Measurements from ENCODE around the gene MAML2. TPM values are rescaled to one million over a fixed set of nuclear protein-coding genes. Genes with fewer than 3 reads are reported as not detected.

Gene MAML2
- total RNA-seq, 2 experiments from 2014 or later, result 14.1 to 14.3 TPM

DNA sequence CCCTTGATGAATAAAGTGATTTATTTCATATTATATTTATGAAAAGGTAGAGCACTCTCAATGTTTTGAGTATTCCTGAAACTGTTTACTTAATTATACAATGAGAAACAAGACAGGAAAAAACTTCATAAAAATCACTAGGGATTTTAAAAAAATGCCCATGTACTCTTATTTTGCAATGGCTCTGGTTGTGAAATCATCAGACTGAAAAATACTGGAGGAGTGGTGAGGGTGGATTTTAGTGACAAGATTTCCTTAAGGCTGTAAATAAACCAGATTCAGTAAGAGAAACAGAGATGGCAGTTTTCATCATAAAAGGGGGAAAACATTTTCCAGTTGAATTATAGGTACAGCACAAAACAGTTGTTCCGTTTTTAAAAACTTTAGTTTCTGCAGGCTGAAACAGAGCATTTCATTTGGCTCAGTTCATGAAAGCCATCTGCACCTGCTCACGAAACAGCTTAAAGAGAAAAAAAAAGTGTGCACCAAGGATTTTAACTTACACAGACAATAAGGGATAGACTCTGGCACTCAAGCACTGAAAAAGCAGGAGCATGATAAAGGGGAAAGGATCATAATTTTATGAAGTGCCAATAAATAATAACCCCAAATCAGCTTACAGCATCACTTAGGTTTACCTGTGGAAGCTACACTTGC lies 100.7 kb downstream of the MAML2 start:
- H3K27ac Mint-ChIP-seq, result peak overlapping the region; percentile 79
- DNase-seq, result no peak
- peaks cover 45% of the 10 kb centered on the region for H3K4me1 Mint-ChIP-seq
- H3K27me3 Mint-ChIP-seq, result no peaks in the 10 kb centered on the region
- peak overlapping the region; percentile 81 for H3K4me3 Mint-ChIP-seq
- no peaks in the 10 kb centered on the region for H3K9me3 Mint-ChIP-seq
- H3K36me3 Mint-ChIP-seq, result peaks cover 2% of the 10 kb centered on the region

DNA sequence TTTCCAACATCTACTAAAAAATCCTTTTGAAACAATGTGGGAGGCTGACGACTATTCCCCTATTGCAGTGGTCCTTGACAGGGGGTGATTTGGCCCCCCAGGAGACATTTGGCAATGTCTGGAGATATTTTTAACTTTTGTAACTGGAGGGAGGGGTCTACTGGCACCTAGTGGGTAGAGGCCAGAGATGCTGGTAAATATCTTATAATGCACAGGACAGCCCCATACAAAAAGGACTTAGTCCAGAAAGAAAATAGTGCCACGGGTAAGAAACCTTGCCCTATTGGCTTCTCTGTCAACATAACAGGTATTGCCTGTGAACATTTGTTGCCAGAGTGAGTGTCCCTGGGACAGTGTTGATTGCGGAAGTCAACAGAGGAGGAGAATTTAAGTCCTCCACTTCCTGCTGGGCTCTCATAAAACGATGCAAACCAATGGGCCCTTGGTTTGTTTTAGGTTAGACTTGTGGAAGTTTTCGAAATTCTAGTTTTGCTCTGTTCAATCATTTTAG lies 101.6 kb downstream of the MAML2 start:
- peak overlapping the region; percentile 79 for H3K27ac Mint-ChIP-seq
- peaks cover 2% of the 10 kb centered on the region for H3K36me3 Mint-ChIP-seq
- H3K4me3 Mint-ChIP-seq, result no peak overlapping the region
- no peak for DNase-seq
- H3K27me3 Mint-ChIP-seq, result no peaks in the 10 kb centered on the region
- H3K9me3 Mint-ChIP-seq, result no peaks in the 10 kb centered on the region
- H3K4me1 Mint-ChIP-seq, result peaks cover 36% of the 10 kb centered on the region

DNA sequence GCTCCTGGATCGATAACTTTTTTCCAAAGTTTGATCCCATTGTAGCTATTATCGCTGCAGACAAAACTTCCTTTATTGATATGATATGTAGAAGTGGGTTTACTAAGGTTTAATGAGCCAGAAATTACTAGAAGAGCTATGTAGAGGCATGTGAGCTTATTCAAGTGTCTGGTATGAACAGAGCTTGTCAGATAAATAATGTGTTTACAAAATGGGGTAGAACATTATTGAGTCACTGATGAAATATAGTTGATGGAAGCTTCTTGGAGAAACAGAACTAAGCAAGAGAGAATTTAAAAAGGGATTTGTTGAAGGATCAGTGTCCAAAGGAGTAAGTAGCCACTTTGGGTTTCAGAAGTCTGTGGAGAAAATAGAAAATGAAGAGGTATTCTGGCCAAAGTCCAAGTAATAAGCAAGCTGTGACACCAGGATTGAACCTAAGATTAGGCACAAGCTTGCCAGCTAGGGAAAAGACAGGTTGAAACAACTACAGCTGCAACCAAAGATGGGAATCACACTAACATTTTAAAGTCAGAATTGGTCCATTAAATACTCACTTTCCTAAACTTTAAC lies 104.3 kb downstream of the MAML2 start:
- Mint-ChIP-seq H3K4me3 (no peak overlapping the region), H3K4me1 (peaks cover 44% of the 10 kb centered on the region), H3K36me3 (peaks cover 7% of the 10 kb centered on the region), H3K27ac (no peak overlapping the region), H3K9me3 (peaks cover 1% of the 10 kb centered on the region), H3K27me3 (no peaks in the 10 kb centered on the region)
- no peak for DNase-seq

DNA sequence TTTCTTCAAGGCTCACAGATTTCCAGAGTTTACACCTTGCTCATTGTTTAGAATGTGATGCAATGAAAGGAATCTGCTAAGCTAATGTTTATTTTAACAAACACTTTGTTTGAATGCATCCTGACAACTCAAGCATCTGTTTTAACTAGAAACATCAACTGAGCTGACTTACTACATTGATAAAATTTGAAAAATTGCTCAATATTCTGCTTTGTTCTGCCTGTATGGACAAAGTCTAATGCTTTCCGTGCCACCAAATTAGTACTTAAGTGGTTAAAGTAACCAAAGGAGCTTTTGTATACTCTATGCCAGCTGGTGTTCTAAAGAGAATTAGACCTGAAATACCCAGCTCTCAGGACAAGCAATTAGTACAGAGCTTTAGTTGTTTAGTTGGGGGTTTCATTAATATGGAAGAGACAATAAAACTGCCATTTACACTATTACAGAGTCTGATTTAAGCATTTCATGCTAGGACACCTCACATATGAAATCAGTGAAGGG lies 105.2 kb downstream of the MAML2 start:
- Mint-ChIP-seq H3K27ac (no peak overlapping the region), H3K36me3 (peaks cover 10% of the 10 kb centered on the region), H3K4me3 (no peak overlapping the region), H3K27me3 (no peaks in the 10 kb centered on the region), H3K9me3 (peaks cover 1% of the 10 kb centered on the region), H3K4me1 (peaks cover 44% of the 10 kb centered on the region)
- no peak for DNase-seq

DNA sequence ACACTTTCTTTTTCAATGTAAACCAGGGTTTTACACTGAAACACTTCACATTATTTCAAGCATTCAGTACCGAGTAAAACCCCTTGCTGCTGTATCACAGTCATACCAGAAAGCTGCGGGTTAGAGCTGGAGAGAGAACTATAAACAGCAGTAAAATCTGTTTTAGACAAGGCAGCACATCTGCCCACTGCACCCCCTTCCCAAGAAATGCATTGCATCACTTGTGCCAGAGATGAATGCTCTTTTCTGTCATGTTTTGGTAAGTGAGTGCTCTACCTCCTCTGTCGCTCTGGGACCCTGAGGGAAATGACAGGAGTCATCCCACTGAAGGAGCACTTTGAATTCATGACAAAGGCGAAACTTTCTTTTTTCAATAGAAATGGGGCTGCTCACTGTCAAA lies 107.2 kb downstream of the MAML2 start:
- Mint-ChIP-seq H3K4me1 (peaks cover 43% of the 10 kb centered on the region), H3K27me3 (no peaks in the 10 kb centered on the region), H3K36me3 (peaks cover 20% of the 10 kb centered on the region), H3K9me3 (peaks cover 1% of the 10 kb centered on the region), H3K27ac (peak overlapping the region; percentile 84), H3K4me3 (peak overlapping the region; percentile 48)
- DNase-seq, result peak; percentile 42

DNA sequence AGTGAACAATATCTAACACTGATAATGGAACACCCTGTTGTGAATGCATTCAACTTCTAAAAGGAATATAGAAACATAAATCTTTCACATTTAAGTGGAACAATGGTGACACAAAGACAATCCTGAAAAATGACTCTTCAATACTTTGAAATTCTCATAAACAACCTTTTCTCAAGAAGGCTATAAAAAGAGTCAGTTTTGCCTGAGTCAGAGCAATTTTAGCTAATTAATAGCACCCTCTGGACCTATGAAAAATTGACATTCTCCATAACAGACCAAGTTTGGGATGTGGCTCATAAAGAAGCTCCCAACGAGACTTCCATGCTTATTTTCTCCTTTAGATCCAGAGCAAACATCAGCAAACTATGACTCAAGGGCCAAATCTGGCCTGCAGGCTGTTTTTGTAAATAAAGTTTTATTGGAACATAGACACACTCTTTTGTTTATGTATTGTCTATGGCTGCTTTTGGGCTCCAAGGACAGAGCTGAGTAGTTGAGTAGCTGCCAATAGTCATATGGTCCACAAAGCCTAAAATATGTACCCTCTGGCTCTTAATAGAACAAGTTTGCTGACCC lies 108.0 kb downstream of the MAML2 start:
- Mint-ChIP-seq H3K9me3 (peaks cover 1% of the 10 kb centered on the region), H3K36me3 (peaks cover 23% of the 10 kb centered on the region), H3K27ac (peak overlapping the region; percentile 84), H3K27me3 (no peaks in the 10 kb centered on the region), H3K4me1 (peaks cover 50% of the 10 kb centered on the region), H3K4me3 (no peak overlapping the region)
- no peak for DNase-seq

DNA sequence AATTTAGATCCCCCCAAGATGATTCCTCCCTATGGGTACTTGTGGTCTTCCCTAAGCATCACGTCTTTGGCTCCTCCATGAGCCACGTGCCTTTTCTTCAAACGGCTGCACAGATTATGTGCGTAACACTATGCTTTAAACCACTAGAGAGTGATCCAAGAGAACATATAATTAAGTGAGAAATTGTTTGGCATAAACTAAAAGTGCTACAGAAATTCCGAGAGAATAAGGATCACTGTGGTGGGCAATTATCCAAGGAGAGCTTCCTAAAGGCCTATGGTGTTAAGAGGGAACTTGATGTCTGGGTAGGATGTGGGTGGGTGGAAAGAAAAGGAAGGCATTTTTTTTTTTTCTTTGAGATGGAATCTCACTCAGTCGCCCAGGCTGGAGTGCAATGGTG lies 110.9 kb downstream of the MAML2 start:
- DNase-seq, result no peak
- Mint-ChIP-seq H3K27ac (no peak overlapping the region), H3K4me1 (peaks cover 71% of the 10 kb centered on the region), H3K4me3 (no peak overlapping the region), H3K36me3 (peaks cover 33% of the 10 kb centered on the region), H3K27me3 (no peaks in the 10 kb centered on the region), H3K9me3 (peaks cover 1% of the 10 kb centered on the region)

DNA sequence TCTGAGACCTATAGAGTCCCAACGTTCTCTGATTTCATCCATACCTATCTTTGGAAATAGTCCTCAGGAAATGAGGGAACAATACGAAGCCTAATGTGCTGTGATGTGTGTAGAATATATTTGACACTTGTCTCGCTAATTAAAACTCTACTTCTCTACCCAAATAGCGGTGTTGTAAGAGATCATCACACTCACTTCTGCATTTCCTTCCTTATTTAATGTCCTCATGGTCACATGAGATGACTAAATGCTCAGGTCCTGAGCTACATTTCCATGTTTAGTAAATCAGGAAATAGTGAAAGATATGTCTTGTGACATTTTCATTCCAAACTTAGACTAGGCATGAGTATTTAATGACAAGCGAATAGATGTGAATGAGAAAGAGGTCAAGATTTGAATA lies 112.3 kb downstream of the MAML2 start:
- peaks cover 72% of the 10 kb centered on the region for H3K4me1 Mint-ChIP-seq

DNA sequence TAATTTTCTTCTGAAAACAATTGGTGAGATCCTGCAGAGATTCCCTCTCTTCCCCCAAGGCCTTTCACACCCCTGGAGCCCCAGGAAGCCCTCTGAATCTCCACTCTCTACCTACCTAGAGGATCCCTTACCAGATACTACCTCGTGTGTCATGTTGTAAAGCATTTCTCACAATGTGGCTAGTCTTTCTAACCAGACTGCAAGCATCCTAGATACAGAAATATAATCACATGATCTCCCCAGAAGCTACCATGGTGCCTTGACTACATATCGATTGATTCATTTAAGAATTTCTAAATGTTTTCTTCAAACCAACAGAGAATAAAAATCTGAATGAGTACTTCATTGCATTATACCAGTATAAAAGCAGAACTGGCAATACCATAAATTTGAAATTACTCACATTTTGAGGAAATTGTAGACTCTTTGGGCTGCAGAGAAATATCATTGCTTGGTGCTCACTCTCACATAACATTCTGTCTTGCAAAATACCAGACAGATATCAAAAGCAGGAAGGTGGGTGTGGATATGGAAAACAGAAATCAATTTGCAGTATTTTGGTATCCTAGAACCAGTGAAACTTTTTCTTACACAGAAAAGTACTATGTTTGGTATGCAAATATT lies 113.5 kb downstream of the MAML2 start:
- DNase-seq, result no peak
- peaks cover 2% of the 10 kb centered on the region for H3K9me3 Mint-ChIP-seq
- H3K4me1 Mint-ChIP-seq, result peaks cover 66% of the 10 kb centered on the region
- H3K27ac Mint-ChIP-seq, result peak overlapping the region; percentile 80
- no peaks in the 10 kb centered on the region for H3K27me3 Mint-ChIP-seq
- H3K4me3 Mint-ChIP-seq, result peak overlapping the region; percentile 44
- H3K36me3 Mint-ChIP-seq, result peaks cover 40% of the 10 kb centered on the region

More for the DNA sequence above, 112.3 kb downstream of the MAML2 start:
- H3K27ac Mint-ChIP-seq, result no peak overlapping the region
- DNase-seq, result no peak
- H3K4me3 Mint-ChIP-seq, result no peak overlapping the region
- H3K27me3 Mint-ChIP-seq, result no peaks in the 10 kb centered on the region
- H3K36me3 Mint-ChIP-seq, result peaks cover 33% of the 10 kb centered on the region
- H3K9me3 Mint-ChIP-seq, result peaks cover 1% of the 10 kb centered on the region

DNA sequence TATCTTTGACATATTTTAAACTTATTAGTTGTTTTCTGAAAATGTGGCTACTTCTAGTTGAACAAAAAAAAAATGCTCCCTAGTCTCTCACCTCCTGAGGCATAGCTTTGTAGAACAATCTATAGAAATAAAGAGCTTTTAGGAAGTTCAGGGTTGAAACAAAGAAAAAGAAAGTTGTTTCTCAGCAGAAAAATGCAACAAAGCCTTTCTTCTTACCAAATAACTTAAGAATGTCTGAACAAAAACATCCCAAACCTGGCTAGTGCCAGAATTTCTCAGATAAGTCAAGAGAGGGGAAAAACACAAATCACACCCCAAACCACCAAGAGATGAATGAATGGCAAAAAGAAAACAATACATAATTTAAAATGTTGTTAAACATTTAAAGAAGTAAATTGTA lies 114.1 kb downstream of the MAML2 start:
- no peak for DNase-seq
- Mint-ChIP-seq H3K9me3 (peaks cover 1% of the 10 kb centered on the region), H3K36me3 (peaks cover 40% of the 10 kb centered on the region), H3K27ac (peak overlapping the region; percentile 79), H3K27me3 (no peaks in the 10 kb centered on the region), H3K4me3 (no peak overlapping the region), H3K4me1 (peaks cover 66% of the 10 kb centered on the region)

DNA sequence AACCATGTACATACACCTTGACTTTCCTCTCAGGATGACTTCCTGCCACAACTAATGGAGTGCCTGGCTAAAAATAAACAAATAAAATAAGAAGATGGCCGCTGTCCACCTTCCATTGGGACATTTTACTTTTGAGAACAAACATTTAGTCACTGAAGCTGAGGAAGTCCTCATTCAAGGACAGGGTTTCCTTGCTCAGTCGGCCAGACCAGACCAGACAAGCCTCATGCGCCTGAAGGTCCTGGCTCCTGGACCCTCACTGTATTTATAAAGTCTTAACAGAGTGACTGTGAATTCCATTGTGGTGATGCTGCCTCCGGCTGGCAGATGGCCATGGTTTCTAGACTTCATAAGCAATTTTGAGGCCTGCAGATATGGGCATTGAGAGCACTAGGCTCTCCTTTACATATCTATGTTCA lies 114.5 kb downstream of the MAML2 start:
- Mint-ChIP-seq H3K27me3 (no peaks in the 10 kb centered on the region), H3K4me3 (no peak overlapping the region), H3K4me1 (peaks cover 66% of the 10 kb centered on the region), H3K27ac (peak overlapping the region; percentile 79), H3K36me3 (peaks cover 36% of the 10 kb centered on the region), H3K9me3 (peaks cover 1% of the 10 kb centered on the region)
- DNase-seq, result no peak

DNA sequence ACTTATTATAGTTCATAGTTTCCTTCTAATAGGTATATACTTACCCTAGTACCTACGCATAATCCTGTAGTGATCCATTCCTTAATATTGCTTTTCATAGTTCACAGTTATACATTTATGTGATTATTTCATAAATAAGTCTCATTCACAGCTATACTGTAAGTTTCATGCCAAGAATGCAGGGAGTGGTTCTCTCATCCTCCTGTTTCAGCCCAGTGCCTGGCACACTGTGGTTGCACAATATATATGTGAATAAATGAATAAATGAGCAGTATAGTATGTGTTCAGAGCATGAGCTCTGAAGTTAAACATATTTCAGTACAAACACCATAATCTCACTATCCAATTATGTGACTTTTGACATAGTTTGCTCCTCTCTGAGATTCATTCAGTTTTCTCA lies 115.8 kb downstream of the MAML2 start:
- no peaks in the 10 kb centered on the region for H3K27me3 Mint-ChIP-seq
- H3K4me3 Mint-ChIP-seq, result no peak overlapping the region
- H3K9me3 Mint-ChIP-seq, result peaks cover 1% of the 10 kb centered on the region
- no peak overlapping the region for H3K27ac Mint-ChIP-seq
- no peak for DNase-seq
- peaks cover 71% of the 10 kb centered on the region for H3K4me1 Mint-ChIP-seq
- H3K36me3 Mint-ChIP-seq, result peaks cover 35% of the 10 kb centered on the region

DNA sequence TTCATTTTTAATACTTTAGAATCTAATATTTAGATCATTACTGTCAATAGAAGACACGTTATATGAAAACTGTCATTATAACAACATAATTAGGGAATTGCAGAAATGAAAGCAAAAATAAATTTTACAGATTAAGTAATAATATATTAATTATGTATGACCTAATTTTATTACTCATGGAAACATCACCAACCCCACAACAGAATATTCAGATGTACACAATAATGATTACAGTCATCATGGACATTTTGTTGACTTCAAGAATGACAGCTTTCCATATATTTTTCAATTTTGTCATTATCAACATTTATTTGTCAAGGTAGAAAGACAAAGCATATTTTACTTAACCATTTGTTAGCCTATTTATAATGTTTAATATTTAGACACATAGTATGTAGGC lies 119.9 kb downstream of the MAML2 start:
- H3K9me3 Mint-ChIP-seq, result peaks cover 1% of the 10 kb centered on the region
- peaks cover 21% of the 10 kb centered on the region for H3K36me3 Mint-ChIP-seq
- DNase-seq, result no peak
- H3K4me3 Mint-ChIP-seq, result no peak overlapping the region
- peaks cover 66% of the 10 kb centered on the region for H3K4me1 Mint-ChIP-seq
- H3K27me3 Mint-ChIP-seq, result no peaks in the 10 kb centered on the region
- H3K27ac Mint-ChIP-seq, result no peak overlapping the region

DNA sequence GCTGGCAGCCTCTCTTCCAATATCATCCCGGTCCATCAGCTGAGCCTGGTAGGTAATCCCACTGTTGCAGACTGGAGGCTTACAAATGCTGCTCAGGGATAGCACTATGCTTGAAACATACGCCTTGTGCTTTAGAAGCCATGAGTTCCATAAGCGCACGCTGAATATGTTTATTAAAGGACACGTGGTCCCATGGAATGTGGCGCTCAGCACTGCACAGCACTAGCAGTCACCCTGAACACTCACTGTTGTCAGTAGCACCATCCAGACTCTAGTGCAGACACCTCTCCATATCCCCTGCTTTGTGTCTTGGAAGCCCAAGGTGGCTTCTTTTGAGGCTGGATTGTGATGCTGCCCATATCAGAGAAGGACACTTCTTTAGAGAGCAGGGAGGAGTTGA lies 120.9 kb downstream of the MAML2 start:
- no peak for DNase-seq
- H3K4me3 Mint-ChIP-seq, result no peak overlapping the region
- H3K27me3 Mint-ChIP-seq, result no peaks in the 10 kb centered on the region
- peaks cover 70% of the 10 kb centered on the region for H3K4me1 Mint-ChIP-seq
- H3K36me3 Mint-ChIP-seq, result peaks cover 17% of the 10 kb centered on the region
- peak overlapping the region; percentile 65 for H3K27ac Mint-ChIP-seq
- peaks cover 1% of the 10 kb centered on the region for H3K9me3 Mint-ChIP-seq

All from activated naive CD8-positive, alpha-beta T cell treated with anti-CD3 and anti-CD28 coated beads for 36 hours (primary cell).